CD8-positive, alpha-beta memory T cell (primary cell): ENCODE measurements around the gene CCDC191. TPM values are rescaled to one million over a fixed set of nuclear protein-coding genes. Genes with fewer than 3 reads are reported as not detected.

ENCODE experiments used
- CTCF ChIA-PET: fragments of 350-600 bp; sonication (Branson Sonifier 250); formaldehyde crosslinking; loops from one replicate; lab custom pipeline; 2021; ENCODE audit warnings: antibody characterized with exemption; lab: Charles Lee
- POLR2A ChIA-PET: fragments of 350-600 bp; sonication (Branson Sonifier 250); formaldehyde crosslinking; loops from one replicate; lab custom pipeline; 2021; ENCODE audit warnings: antibody characterized with exemption; lab: Charles Lee
- DNase-seq, 5 donors: peaks; one replicate each; pipeline versions ENCODE4 v3.0.0 to v3.0.0-alpha.2; 2020 to 2022; ENCODE audit warnings: mixed read lengths in 1 of 5
- H3K27ac ChIP-seq: one replicate; pipeline ENCODE4 v1.7.0; 2013; ENCODE audit warnings: low read depth, mild to moderate bottlenecking, low read length, moderate library complexity
- H3K27me3 ChIP-seq: 2 replicates; pipeline ENCODE4 v1.7.0; 2013; ENCODE audit warnings: low read length, mild to moderate bottlenecking; ENCODE audit not compliant: insufficient read depth, poor library complexity, severe bottlenecking
- H3K36me3 ChIP-seq: 2 replicates; pipeline ENCODE4 v1.7.0; 2013; ENCODE audit warnings: mild to moderate bottlenecking, low read length, moderate library complexity; ENCODE audit not compliant: insufficient read depth
- H3K4me1 ChIP-seq: 2 replicates; pipeline ENCODE4 v1.7.0; 2013; ENCODE audit warnings: mild to moderate bottlenecking, low read length, moderate library complexity; ENCODE audit not compliant: insufficient read depth
- H3K4me3 ChIP-seq: 2 replicates; pipeline ENCODE4 v1.7.0; 2013; ENCODE audit warnings: mild to moderate bottlenecking, low read length
- H3K9me3 ChIP-seq: 2 replicates; pipeline ENCODE4 v1.7.0; 2013; ENCODE audit warnings: mild to moderate bottlenecking, low read length
- H3K27ac Mint-ChIP-seq, 8 donors: one replicate each; pipeline ENCODE4 v1.8.0; 2020 to 2021; ENCODE audit warnings: mixed read lengths in 8 of 8, mild to moderate bottlenecking in 6 of 8, inconsistent platforms in 3 of 8, moderate library complexity in 3 of 8
- H3K27me3 Mint-ChIP-seq, 2 donors: one replicate each; pipeline ENCODE4 v1.8.0; 2020 to 2021; ENCODE audit warnings: mixed read lengths in 2 of 2, mild to moderate bottlenecking in 1 of 2, moderate library complexity in 1 of 2
- H3K36me3 Mint-ChIP-seq, 3 donors: one replicate each; pipeline ENCODE4 v1.8.0; 2020 to 2021; ENCODE audit warnings: mixed read lengths in 3 of 3, inconsistent platforms in 1 of 3, mild to moderate bottlenecking in 1 of 3
- H3K4me1 Mint-ChIP-seq, 3 donors: one replicate each; pipeline ENCODE4 v1.8.0; 2020 to 2021; ENCODE audit warnings: mixed read lengths in 3 of 3, inconsistent platforms in 1 of 3, mild to moderate bottlenecking in 1 of 3
- H3K4me3 Mint-ChIP-seq, 7 donors: one replicate each; pipeline ENCODE4 v1.8.0; 2020 to 2021; ENCODE audit warnings: mixed read lengths in 7 of 7, mild to moderate bottlenecking in 6 of 7, moderate library complexity in 4 of 7, inconsistent platforms in 2 of 7
- H3K9me3 Mint-ChIP-seq, 5 donors: one replicate each; pipeline ENCODE4 v1.8.0; 2020 to 2022; ENCODE audit warnings: mixed read lengths in 5 of 5, mild to moderate bottlenecking in 3 of 5, moderate library complexity in 2 of 5, inconsistent platforms in 1 of 5
- polyA plus RNA-seq: library from polyadenylated mRNA; unstranded; fragments of 300-500 nt; fragmentation: Illumina TruSeq; gene quantifications from one replicate; pipeline ENCODE4 v1.2.3, GENCODE V29; 2021
- total RNA-seq, 2 experiments: library from RNA; stranded (reverse); gene quantifications; one replicate each; pipeline ENCODE4 v1.2.3, GENCODE V29; 2021

CCDC191 gene
- total and polyA plus RNA-seq, 3 experiments from 2014 or later, result 1.2 to 1.5 (median 1.4) TPM

- Histone ChIP-seq H3K27ac (no peak overlapping the region), H3K4me1 (no peaks in the 10 kb centered on the region), H3K9me3 (no peaks in the 10 kb centered on the region), H3K36me3 (peaks cover 4% of the 10 kb centered on the region), H3K4me3 (no peak overlapping the region), H3K27me3 (no peaks in the 10 kb centered on the region)
- POLR2A ChIA-PET, result no interaction called here
- peaks cover 0 to 2% of the 10 kb centered on the region in 2 donors for H3K27me3 Mint-ChIP-seq
- H3K27ac Mint-ChIP-seq, result peak overlapping the region in 1 of 8 donors; percentile 4
- no peak overlapping the region for H3K4me3 Mint-ChIP-seq
- H3K9me3 Mint-ChIP-seq, result no peaks in the 10 kb centered on the region
- peaks cover 5 to 10% (median 6%) of the 10 kb centered on the region in 3 donors for H3K36me3 Mint-ChIP-seq
- DNase-seq, result no peak
- peaks cover 0 to 4% (median 0%) of the 10 kb centered on the region in 3 donors for H3K4me1 Mint-ChIP-seq
- CTCF ChIA-PET, result no interaction called here
Measured at GRCh38 chr3:114092151-114093015, 36.1 kb upstream of the CCDC191 start.

GRCh38 chr3:114089675-114090074, 33.3 kb upstream of the CCDC191 start:
- Mint-ChIP-seq H3K4me1 (peaks cover 0 to 4% (median 0%) of the 10 kb centered on the region in 3 donors), H3K4me3 (no peak overlapping the region), H3K36me3 (peaks cover 18 to 32% (median 21%) of the 10 kb centered on the region in 3 donors), H3K27me3 (peaks cover 0 to 2% of the 10 kb centered on the region in 2 donors), H3K27ac (no peak overlapping the region), H3K9me3 (no peaks in the 10 kb centered on the region)
- ChIA-PET CTCF (no interaction called here), POLR2A (no interaction called here)
- Histone ChIP-seq H3K4me1 (no peaks in the 10 kb centered on the region), H3K27me3 (no peaks in the 10 kb centered on the region), H3K36me3 (peaks cover 19% of the 10 kb centered on the region), H3K9me3 (no peaks in the 10 kb centered on the region), H3K4me3 (no peak overlapping the region), H3K27ac (no peak overlapping the region)
- no peak for DNase-seq

- H3K27me3 ChIP-seq, result no peaks in the 10 kb centered on the region
- CTCF ChIA-PET, result no interaction called here
- peaks cover 30% of the 10 kb centered on the region for H3K36me3 ChIP-seq
- Mint-ChIP-seq H3K36me3 (peaks cover 30 to 63% (median 34%) of the 10 kb centered on the region in 3 donors), H3K4me3 (no peak overlapping the region), H3K27ac (peak overlapping the region in 1 of 8 donors; percentile 25), H3K4me1 (no peaks in the 10 kb centered on the region), H3K9me3 (no peaks in the 10 kb centered on the region), H3K27me3 (no peaks in the 10 kb centered on the region)
- no peak overlapping the region for H3K27ac ChIP-seq
- DNase-seq, result no peak
- H3K4me1 ChIP-seq, result no peaks in the 10 kb centered on the region
- no peak overlapping the region for H3K4me3 ChIP-seq
- no peaks in the 10 kb centered on the region for H3K9me3 ChIP-seq
- POLR2A ChIA-PET, result no interaction called here
Measured at GRCh38 chr3:114086356-114086755, 30.0 kb upstream of the CCDC191 start.

GRCh38 chr3:114083112-114083511, 26.8 kb upstream of the CCDC191 start:
- Histone ChIP-seq H3K27ac (no peak overlapping the region), H3K27me3 (no peaks in the 10 kb centered on the region), H3K36me3 (peaks cover 41% of the 10 kb centered on the region), H3K4me3 (no peak overlapping the region), H3K9me3 (no peaks in the 10 kb centered on the region), H3K4me1 (no peaks in the 10 kb centered on the region)
- ChIA-PET POLR2A (no interaction called here), CTCF (no interaction called here)
- no peaks in the 10 kb centered on the region for H3K27me3 Mint-ChIP-seq
- H3K36me3 Mint-ChIP-seq, result peaks cover 40 to 94% (median 44%) of the 10 kb centered on the region in 3 donors
- H3K4me1 Mint-ChIP-seq, result no peaks in the 10 kb centered on the region
- H3K9me3 Mint-ChIP-seq, result no peaks in the 10 kb centered on the region
- peak overlapping the region in 1 of 8 donors; percentile 66 for H3K27ac Mint-ChIP-seq
- H3K4me3 Mint-ChIP-seq, result no peak overlapping the region
- no peak for DNase-seq

- H3K27ac Mint-ChIP-seq, result peak overlapping the region in 1 of 8 donors; percentile 26
- Histone ChIP-seq H3K36me3 (peaks cover 41% of the 10 kb centered on the region), H3K9me3 (no peaks in the 10 kb centered on the region), H3K4me3 (no peak overlapping the region), H3K27me3 (no peaks in the 10 kb centered on the region), H3K4me1 (no peaks in the 10 kb centered on the region), H3K27ac (no peak overlapping the region)
- ChIA-PET POLR2A (no interaction called here), CTCF (no interaction called here)
- no peak for DNase-seq
- no peaks in the 10 kb centered on the region for H3K9me3 Mint-ChIP-seq
- peaks cover 29 to 95% (median 46%) of the 10 kb centered on the region in 3 donors for H3K36me3 Mint-ChIP-seq
- H3K4me1 Mint-ChIP-seq, result no peaks in the 10 kb centered on the region
- no peak overlapping the region for H3K4me3 Mint-ChIP-seq
- H3K27me3 Mint-ChIP-seq, result no peaks in the 10 kb centered on the region
Measured at GRCh38 chr3:114081037-114081436, 24.7 kb upstream of the CCDC191 start.

GRCh38 chr3:114080201-114080600, 23.9 kb upstream of the CCDC191 start:
- Mint-ChIP-seq H3K9me3 (no peaks in the 10 kb centered on the region), H3K4me1 (no peaks in the 10 kb centered on the region), H3K4me3 (no peak overlapping the region), H3K27me3 (no peaks in the 10 kb centered on the region), H3K27ac (peak overlapping the region in 1 of 8 donors; percentile 78), H3K36me3 (peaks cover 28 to 95% (median 38%) of the 10 kb centered on the region in 3 donors)
- DNase-seq, result no peak
- Histone ChIP-seq H3K9me3 (no peaks in the 10 kb centered on the region), H3K4me1 (no peaks in the 10 kb centered on the region), H3K4me3 (no peak overlapping the region), H3K36me3 (peaks cover 35% of the 10 kb centered on the region), H3K27ac (no peak overlapping the region), H3K27me3 (no peaks in the 10 kb centered on the region)
- ChIA-PET POLR2A (no interaction called here), CTCF (no interaction called here)

GRCh38 chr3:114079761-114080160, 23.4 kb upstream of the CCDC191 start:
- H3K4me3 ChIP-seq, result no peak overlapping the region
- H3K36me3 ChIP-seq, result peaks cover 38% of the 10 kb centered on the region
- Mint-ChIP-seq H3K4me3 (no peak overlapping the region), H3K4me1 (no peaks in the 10 kb centered on the region), H3K27ac (peak overlapping the region in 1 of 8 donors; percentile 51), H3K36me3 (peaks cover 28 to 95% (median 39%) of the 10 kb centered on the region in 3 donors), H3K9me3 (no peaks in the 10 kb centered on the region), H3K27me3 (no peaks in the 10 kb centered on the region)
- DNase-seq, result no peak
- H3K4me1 ChIP-seq, result no peaks in the 10 kb centered on the region
- CTCF ChIA-PET, result no interaction called here
- H3K27ac ChIP-seq, result no peak overlapping the region
- H3K27me3 ChIP-seq, result no peaks in the 10 kb centered on the region
- H3K9me3 ChIP-seq, result no peaks in the 10 kb centered on the region
- POLR2A ChIA-PET, result no interaction called here

- Histone ChIP-seq H3K9me3 (no peaks in the 10 kb centered on the region), H3K27ac (no peak overlapping the region), H3K4me1 (no peaks in the 10 kb centered on the region), H3K4me3 (no peak overlapping the region), H3K27me3 (no peaks in the 10 kb centered on the region), H3K36me3 (peaks cover 37% of the 10 kb centered on the region)
- no peaks in the 10 kb centered on the region for H3K9me3 Mint-ChIP-seq
- ChIA-PET CTCF (no interaction called here), POLR2A (no interaction called here)
- no peaks in the 10 kb centered on the region for H3K27me3 Mint-ChIP-seq
- H3K4me1 Mint-ChIP-seq, result peaks cover 0 to 3% (median 0%) of the 10 kb centered on the region in 3 donors
- H3K36me3 Mint-ChIP-seq, result peaks cover 23 to 96% (median 40%) of the 10 kb centered on the region in 3 donors
- DNase-seq, result no peak
- no peak overlapping the region for H3K4me3 Mint-ChIP-seq
- peak overlapping the region in 1 of 8 donors; percentile 5 for H3K27ac Mint-ChIP-seq
Measured at GRCh38 chr3:114078126-114078525, 21.8 kb upstream of the CCDC191 start.
